WTC11 (cell line): ENCODE measurements around the gene BNIP2. TPM values are rescaled to one million over a fixed set of nuclear protein-coding genes. Genes with fewer than 3 reads are reported as not detected.

Experiments used
- ATAC-seq: fragments of 200-7000 bp; cut with Tn5 transposase; 2 replicates; pipeline ENCODE4 v1.10.0; 2021; ENCODE audit warnings: mild to moderate bottlenecking, moderate library complexity
- CTCF ChIA-PET: fragments of 300-600 bp; sonication (Branson Sonifier 250); formaldehyde crosslinking; loops from one replicate; lab custom pipeline; 2021; ENCODE audit warnings: antibody characterized with exemption; lab: Charles Lee
- POLR2A ChIA-PET: fragments of 350-600 bp; sonication (Branson Sonifier 250); formaldehyde crosslinking; loops from one replicate; lab custom pipeline; 2021; ENCODE audit warnings: antibody characterized with exemption; lab: Charles Lee
- DNase-seq: peaks from one replicate; pipeline ENCODE4 v3.0.0; 2021; ENCODE audit warnings: low spot score
- H3K27ac Mint-ChIP-seq: 2 replicates; pipeline ENCODE4 v1.8.0; 2021; ENCODE audit warnings: mixed read lengths
- H3K27me3 Mint-ChIP-seq: 2 replicates; pipeline ENCODE4 v1.8.0; 2021; ENCODE audit warnings: low read depth, mild to moderate bottlenecking, moderate library complexity, mixed read lengths
- H3K36me3 Mint-ChIP-seq: 2 replicates; pipeline ENCODE4 v1.8.0; 2021; ENCODE audit warnings: mixed read lengths
- H3K4me1 Mint-ChIP-seq: 2 replicates; pipeline ENCODE4 v1.8.0; 2022; ENCODE audit warnings: mixed read lengths
- H3K4me3 Mint-ChIP-seq: 2 replicates; pipeline ENCODE4 v1.8.0; 2021; ENCODE audit warnings: mild to moderate bottlenecking, moderate library complexity, mixed read lengths
- H3K9me3 Mint-ChIP-seq: 2 replicates; pipeline ENCODE4 v1.8.0; 2021; ENCODE audit warnings: mixed read lengths
- AFF4 ChIP-seq: sonication (generic); formaldehyde crosslinking; IDR thresholded peaks from 2 replicates; pipeline ENCODE4 v1.8.1; 2023; ENCODE audit warnings: mild to moderate bottlenecking, missing genetic modification reagents, borderline replicate concordance
- AR ChIP-seq: fragments of 250-450 bp; sonication (Bioruptor Pico); IDR thresholded peaks from 2 replicates; pipeline ENCODE4 v1.9.0; 2021; ENCODE audit warnings: mild to moderate bottlenecking
- FOXP1 ChIP-seq: sonication (generic); formaldehyde crosslinking; IDR thresholded peaks from 2 replicates; pipeline ENCODE4 v1.8.0; 2022; ENCODE audit warnings: missing genetic modification reagents, mild to moderate bottlenecking, moderate library complexity, borderline replicate concordance
- GABPB1 ChIP-seq: sonication (generic); formaldehyde crosslinking; IDR thresholded peaks from 2 replicates; pipeline ENCODE4 v1.8.1; 2023; ENCODE audit warnings: mild to moderate bottlenecking, missing genetic modification reagents
- HMGA2 ChIP-seq: fragments of 250-450 bp; sonication (Bioruptor Pico); IDR thresholded peaks from 2 replicates; pipeline ENCODE4 v1.4.0; 2021; ENCODE audit warnings: mild to moderate bottlenecking, moderate library complexity
- MYBL2 ChIP-seq: sonication (generic); formaldehyde crosslinking; IDR thresholded peaks from 2 replicates; pipeline ENCODE4 v1.8.1; 2023; ENCODE audit warnings: mild to moderate bottlenecking, moderate library complexity, missing genetic modification reagents
- OVOL2 ChIP-seq: fragments of 250-450 bp; sonication (Bioruptor Pico); IDR thresholded peaks from 2 replicates; pipeline ENCODE4 v1.9.0; 2021; ENCODE audit warnings: mild to moderate bottlenecking, borderline replicate concordance
- PRRX2 ChIP-seq: fragments of 250-450 bp; sonication (Bioruptor Pico); IDR thresholded peaks from 2 replicates; pipeline ENCODE4 v1.8.0; 2021; ENCODE audit warnings: mild to moderate bottlenecking
- SMAD3 ChIP-seq: sonication (generic); formaldehyde crosslinking; IDR thresholded peaks from 2 replicates; pipeline ENCODE4 v1.8.0; 2022; ENCODE audit warnings: missing genetic modification reagents, mild to moderate bottlenecking, borderline replicate concordance
- SP1 ChIP-seq: sonication (generic); formaldehyde crosslinking; conservative IDR thresholded peaks from 2 replicates; pipeline ENCODE4 v1.8.1; 2022; ENCODE audit warnings: missing genetic modification reagents
- TEAD4 ChIP-seq: sonication (generic); formaldehyde crosslinking; IDR thresholded peaks from 2 replicates; pipeline ENCODE4 v1.8.0; 2022; ENCODE audit warnings: mild to moderate bottlenecking, missing genetic modification reagents
- TP53 ChIP-seq: sonication (generic); formaldehyde crosslinking; IDR thresholded peaks from 2 replicates; pipeline ENCODE4 v1.8.1; 2023; ENCODE audit warnings: mild to moderate bottlenecking, missing genetic modification reagents
- ZBTB21 ChIP-seq: sonication (generic); formaldehyde crosslinking; IDR thresholded peaks from 2 replicates; pipeline ENCODE4 v1.8.1; 2023; ENCODE audit warnings: mild to moderate bottlenecking, missing genetic modification reagents, borderline replicate concordance
- ZNF121 ChIP-seq: sonication (generic); formaldehyde crosslinking; IDR thresholded peaks from 2 replicates; pipeline ENCODE4 v1.8.0; 2023; ENCODE audit warnings: missing genetic modification reagents
- ZNF232 ChIP-seq: sonication (generic); formaldehyde crosslinking; IDR thresholded peaks from 2 replicates; pipeline ENCODE4 v1.8.0; 2022; ENCODE audit warnings: mild to moderate bottlenecking, missing genetic modification reagents
- ZNF512 ChIP-seq: sonication (generic); formaldehyde crosslinking; IDR thresholded peaks from 2 replicates; pipeline ENCODE4 v1.8.1; 2022; ENCODE audit warnings: missing genetic modification reagents, borderline replicate concordance
- total RNA-seq: library from RNA; stranded (reverse); gene quantifications from 3 replicates; pipeline ENCODE4 v1.2.3, GENCODE V29; 2021
- TF ChIP-seq, protein P1 (sequence below): sonication (generic); formaldehyde crosslinking; IDR thresholded peaks from 2 replicates; pipeline ENCODE4 v1.8.0; 2023; ENCODE audit warnings: mild to moderate bottlenecking, missing genetic modification reagents
- TF ChIP-seq, protein P2 (sequence below): fragments of 200-600 bp; IDR thresholded peaks from 2 replicates; pipeline ENCODE4 v1.8.0; 2022; ENCODE audit warnings: antibody characterized with exemption

Gene BNIP2
- total RNA-seq, 1 experiment from 2014 or later, result 40.3 TPM

GRCh38 chr15:59611276-59612260, 77.6 kb downstream of the BNIP2 start, which contains the start of gene GCNT3:
TSS of gene GCNT3 (plus strand) at chr15:59611783. CDS start at chr15:59618239, 6,456 bp downstream.
- DNase-seq (no peak), ATAC-seq (no peak)
- Mint-ChIP-seq H3K4me3 (no peak within 1 kb of the TSS), H3K36me3 (peaks cover 2% of the 10 kb centered on the region; the same call in 1 of the 2 replicates), H3K27me3 (peaks cover 14% of the 10 kb centered on the region), H3K4me1 (peaks cover 10% of the 10 kb centered on the region), H3K27ac (no peak within 1 kb of the TSS), H3K9me3 (peaks cover 8% of the 10 kb centered on the region)
- TF ChIP-seq ZNF121 (CRISPR knock-in tag) (no peak), GABPB1 (CRISPR knock-in tag) (no peak), AFF4 (CRISPR knock-in tag) (no peak), ZBTB21 (no peak)
- CTCF ChIA-PET, result interaction anchor here (1.1 to 2.9 kb wide), 4 partner anchors 12 to 83 kb away, joined by 3 to 14 read pairs (median 6); no protein-coding TSS in a partner anchor
- POLR2A ChIA-PET, result no interaction called here

GRCh38 chr15:59609730-59610712, 79.1 kb downstream of the BNIP2 start:
- Mint-ChIP-seq H3K36me3 (peaks cover 2% of the 10 kb centered on the region; the same call in 1 of the 2 replicates), H3K27me3 (peaks cover 14% of the 10 kb centered on the region), H3K9me3 (peaks cover 11% of the 10 kb centered on the region), H3K4me3 (no peak overlapping the region), H3K27ac (no peak overlapping the region; the same call in 1 of the 2 replicates), H3K4me1 (peaks cover 10% of the 10 kb centered on the region)
- ATAC-seq (0 out of 2 replicates have a peak, but pooled peaks have one; percentile 34), DNase-seq (no peak)
- POLR2A ChIA-PET, result no interaction called here
- CTCF ChIA-PET, result interaction anchor here (0.6 to 0.9 kb wide), 2 partner anchors 77 to 309 kb away, joined by 3 to 4 read pairs; no protein-coding TSS in a partner anchor
- TF ChIP-seq OVOL2 (CRISPR knock-in tag) (no peak), AR (CRISPR knock-in tag) (no peak), SP1 (no peak), ZNF512 (CRISPR knock-in tag) (no peak; the same call in 1 of the 2 replicates), FOXP1 (CRISPR knock-in tag) (no peak), TP53 (CRISPR knock-in tag) (no peak), MYBL2 (CRISPR knock-in tag) (no peak), ZNF232 (CRISPR knock-in tag) (no peak), HMGA2 (CRISPR knock-in tag) (no peak), ZNF121 (CRISPR knock-in tag) (no peak), PRRX2 (CRISPR knock-in tag) (no peak), TEAD4 (CRISPR knock-in tag) (no peak), SMAD3 (CRISPR knock-in tag) (no peak)
- TF ChIP-seq, protein P1, sequence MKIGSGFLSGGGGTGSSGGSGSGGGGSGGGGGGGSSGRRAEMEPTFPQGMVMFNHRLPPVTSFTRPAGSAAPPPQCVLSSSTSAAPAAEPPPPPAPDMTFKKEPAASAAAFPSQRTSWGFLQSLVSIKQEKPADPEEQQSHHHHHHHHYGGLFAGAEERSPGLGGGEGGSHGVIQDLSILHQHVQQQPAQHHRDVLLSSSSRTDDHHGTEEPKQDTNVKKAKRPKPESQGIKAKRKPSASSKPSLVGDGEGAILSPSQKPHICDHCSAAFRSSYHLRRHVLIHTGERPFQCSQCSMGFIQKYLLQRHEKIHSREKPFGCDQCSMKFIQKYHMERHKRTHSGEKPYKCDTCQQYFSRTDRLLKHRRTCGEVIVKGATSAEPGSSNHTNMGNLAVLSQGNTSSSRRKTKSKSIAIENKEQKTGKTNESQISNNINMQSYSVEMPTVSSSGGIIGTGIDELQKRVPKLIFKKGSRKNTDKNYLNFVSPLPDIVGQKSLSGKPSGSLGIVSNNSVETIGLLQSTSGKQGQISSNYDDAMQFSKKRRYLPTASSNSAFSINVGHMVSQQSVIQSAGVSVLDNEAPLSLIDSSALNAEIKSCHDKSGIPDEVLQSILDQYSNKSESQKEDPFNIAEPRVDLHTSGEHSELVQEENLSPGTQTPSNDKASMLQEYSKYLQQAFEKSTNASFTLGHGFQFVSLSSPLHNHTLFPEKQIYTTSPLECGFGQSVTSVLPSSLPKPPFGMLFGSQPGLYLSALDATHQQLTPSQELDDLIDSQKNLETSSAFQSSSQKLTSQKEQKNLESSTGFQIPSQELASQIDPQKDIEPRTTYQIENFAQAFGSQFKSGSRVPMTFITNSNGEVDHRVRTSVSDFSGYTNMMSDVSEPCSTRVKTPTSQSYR (CRISPR knock-in tag), result no peak
- TF ChIP-seq, protein P2, sequence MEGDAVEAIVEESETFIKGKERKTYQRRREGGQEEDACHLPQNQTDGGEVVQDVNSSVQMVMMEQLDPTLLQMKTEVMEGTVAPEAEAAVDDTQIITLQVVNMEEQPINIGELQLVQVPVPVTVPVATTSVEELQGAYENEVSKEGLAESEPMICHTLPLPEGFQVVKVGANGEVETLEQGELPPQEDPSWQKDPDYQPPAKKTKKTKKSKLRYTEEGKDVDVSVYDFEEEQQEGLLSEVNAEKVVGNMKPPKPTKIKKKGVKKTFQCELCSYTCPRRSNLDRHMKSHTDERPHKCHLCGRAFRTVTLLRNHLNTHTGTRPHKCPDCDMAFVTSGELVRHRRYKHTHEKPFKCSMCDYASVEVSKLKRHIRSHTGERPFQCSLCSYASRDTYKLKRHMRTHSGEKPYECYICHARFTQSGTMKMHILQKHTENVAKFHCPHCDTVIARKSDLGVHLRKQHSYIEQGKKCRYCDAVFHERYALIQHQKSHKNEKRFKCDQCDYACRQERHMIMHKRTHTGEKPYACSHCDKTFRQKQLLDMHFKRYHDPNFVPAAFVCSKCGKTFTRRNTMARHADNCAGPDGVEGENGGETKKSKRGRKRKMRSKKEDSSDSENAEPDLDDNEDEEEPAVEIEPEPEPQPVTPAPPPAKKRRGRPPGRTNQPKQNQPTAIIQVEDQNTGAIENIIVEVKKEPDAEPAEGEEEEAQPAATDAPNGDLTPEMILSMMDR, result no peak
